Testis (tissue), 3 donors: Measurements from ENCODE around the gene SKAP1. TPM values are rescaled to one million over a fixed set of nuclear protein-coding genes. Genes with fewer than 3 reads are reported as not detected.

Experiments used
- DNase-seq: peaks from one replicate; pipeline ENCODE4 v3.0.0-alpha.2; 2019
- H3K27ac ChIP-seq, 2 donors: fragments of 200-600 bp; sonication (generic); one replicate each; pipeline ENCODE4 v1.5.1; 2019
- H3K27me3 ChIP-seq: fragments of 200-600 bp; sonication (generic); one replicate; pipeline ENCODE4 v1.5.1; 2019
- H3K36me3 ChIP-seq: fragments of 200-600 bp; sonication (generic); one replicate; pipeline ENCODE4 v1.5.1; 2017; ENCODE audit warnings: low read depth; ENCODE audit errors: missing control alignments
- H3K4me1 ChIP-seq: fragments of 200-600 bp; sonication (generic); one replicate; pipeline ENCODE4 v1.5.1; 2019
- H3K4me3 ChIP-seq, 2 donors: fragments of 200-600 bp; sonication (generic); one replicate each; pipeline ENCODE4 v1.5.1; 2017 to 2019
- H3K9me3 ChIP-seq: fragments of 200-600 bp; sonication (generic); one replicate; pipeline ENCODE4 v1.5.1; 2017
- CTCF ChIP-seq, 3 experiments: fragments of 450-650 bp in 2 of 3; fragments of 200-600 bp in 1 of 3; sonication (generic) in 1 of 3; IDR thresholded peaks; one replicate each; pipeline ENCODE4 v1.5.1; 2016 to 2019; ENCODE audit warnings: antibody characterized with exemption in 3 of 3, mild to moderate bottlenecking in 2 of 3, moderate library complexity in 1 of 3
- POLR2A ChIP-seq: fragments of 450-650 bp; IDR thresholded peaks from one replicate; pipeline ENCODE4 v1.6.1; 2017; ENCODE audit warnings: antibody characterized with exemption, mild to moderate bottlenecking, moderate library complexity
- WGBS, 2 donors: methylation state at CpG; one replicate each; pipeline ENCODE4 v1.1.5; 2018; 5-methylcytosine and 5-hydroxymethylcytosine counted together
- intact Hi-C: fragments of 100-400 bp; cut with DNase I; formaldehyde crosslinking; loops from one replicate; pipeline ENCODE4 v1.15.1; 2023; ENCODE audit warnings: low total_unique reads
- polyA plus RNA-seq: library from polyadenylated mRNA; stranded (reverse); fragments of 350-450 nt; fragmentation: Illumina TruSeq; extraction: RNeasy Lipid Tissue Mini Kit (QIAGEN cat#74804); gene quantifications from one replicate; pipeline ENCODE4 v1.2.3, GENCODE V29; 2014; ENCODE audit warnings: low read depth, low replicate concordance; ENCODE audit not compliant: insufficient read depth
- total RNA-seq, 2 donors: library from RNA; depleted of rRNA; stranded (reverse); fragments of >200 nt; gene quantifications; one replicate each; pipeline ENCODE4 v1.2.3, GENCODE V29; 2016

SKAP1 gene
- total and polyA plus RNA-seq, 3 donors from 2014 or later: 9.0 to 34.1 (median 16.9) TPM

- Histone ChIP-seq H3K9me3 (no peaks in the 10 kb centered on the region), H3K4me3 (no peak overlapping the region), H3K36me3 (no peaks in the 10 kb centered on the region), H3K4me1 (no peaks in the 10 kb centered on the region), H3K27me3 (no peaks in the 10 kb centered on the region), H3K27ac (no peak overlapping the region)
- intact Hi-C loops: no loop called here
- DNase-seq: no peak
- TF ChIP-seq POLR2A: no peak
- TF ChIP-seq CTCF (IDR thresholded peaks at IDR 0.05): no peak
- WGBS, 2 donors: 75 to 86% methylated on average over 4 of the region's 4 CpGs
Observed at GRCh38 chr17:48459070-48459844, 29.2 kb upstream of the SKAP1 start.

- 9 to 10% methylated on average over 14 to 22 of the region's 22 CpGs for WGBS, 2 donors
- no peaks in the 10 kb centered on the region for H3K9me3 ChIP-seq
- peak; percentile 12 to 92 (median 75) for TF ChIP-seq CTCF (IDR thresholded peaks at IDR 0.05)
- no peak for TF ChIP-seq POLR2A
- DNase-seq: peak; percentile 71
- no peak overlapping the region for H3K27ac ChIP-seq
- no peak overlapping the region for H3K4me3 ChIP-seq
- no peaks in the 10 kb centered on the region for H3K27me3 ChIP-seq
- H3K4me1 ChIP-seq: no peaks in the 10 kb centered on the region
- no peaks in the 10 kb centered on the region for H3K36me3 ChIP-seq
- intact Hi-C loops: no loop called here
Observed at GRCh38 chr17:48457080-48457836, 27.2 kb upstream of the SKAP1 start.

- Histone ChIP-seq H3K36me3 (no peaks in the 10 kb centered on the region), H3K4me1 (no peaks in the 10 kb centered on the region), H3K27me3 (no peaks in the 10 kb centered on the region), H3K4me3 (no peak overlapping the region), H3K27ac (no peak overlapping the region), H3K9me3 (no peaks in the 10 kb centered on the region)
- DNase-seq: no peak
- no peak for TF ChIP-seq POLR2A
- no peak for TF ChIP-seq CTCF (IDR thresholded peaks at IDR 0.05)
- intact Hi-C loops: no loop called here
- 14 to 20% methylated on average over 5 of the region's 5 CpGs for WGBS, 2 donors
Observed at GRCh38 chr17:48456589-48456988, 26.6 kb upstream of the SKAP1 start.

- no peaks in the 10 kb centered on the region for H3K36me3 ChIP-seq
- intact Hi-C loops: no loop called here
- no peak overlapping the region for H3K4me3 ChIP-seq
- no peaks in the 10 kb centered on the region for H3K9me3 ChIP-seq
- no peak for DNase-seq
- H3K4me1 ChIP-seq: no peaks in the 10 kb centered on the region
- no peak overlapping the region for H3K27ac ChIP-seq
- H3K27me3 ChIP-seq: no peaks in the 10 kb centered on the region
- no peak for TF ChIP-seq CTCF (IDR thresholded peaks at IDR 0.05)
- TF ChIP-seq POLR2A: no peak
Observed at GRCh38 chr17:48455791-48456190, 25.8 kb upstream of the SKAP1 start.
